ENCODE results near the gene ENO3. TPM values are rescaled to one million over a fixed set of nuclear protein-coding genes. Genes with fewer than 3 reads are reported as not detected.

ENO3 gene
- total RNA-seq, 1 experiment from 2014 or later = 29.0 TPM

DNA sequence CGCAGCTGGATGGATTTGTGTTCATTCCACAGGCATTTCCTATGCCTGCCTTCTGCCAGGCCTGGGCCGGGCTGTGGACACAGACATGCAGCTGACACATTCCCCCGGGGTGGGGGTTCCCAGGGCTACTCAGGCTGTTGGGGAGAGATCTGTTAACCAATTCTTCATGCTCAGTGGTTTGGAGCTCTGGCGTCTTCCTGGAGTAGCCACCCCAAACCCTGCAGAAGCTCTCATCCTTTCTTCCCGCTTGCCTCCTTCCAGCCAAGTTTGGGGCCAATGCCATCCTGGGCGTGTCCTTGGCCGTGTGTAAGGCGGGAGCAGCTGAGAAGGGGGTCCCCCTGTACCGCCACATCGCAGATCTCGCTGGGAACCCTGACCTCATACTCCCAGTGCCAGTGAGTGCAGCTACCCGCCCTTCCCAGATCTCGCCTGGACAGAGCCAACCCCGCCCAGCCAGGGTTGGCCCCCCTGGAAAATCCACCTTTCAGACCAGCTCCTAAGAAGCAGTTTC lies 2.6 kb downstream of the ENO3 start:
- POLR2A ChIA-PET (ENCODE audit: unreplicated experiment) = interaction anchor here (0.6 kb wide), 2 partner anchors 8 to 13 kb away, joined by 7 to 8 read pairs; no protein-coding TSS in a partner anchor
- BruUV-seq (replicated peaks) = no TSS peak
- Histone ChIP-seq H2AFZ (no peak overlapping the region), H3K9me2 (ENCODE audit: insufficient read depth) (no peaks in the 10 kb centered on the region), H3K27me3 (ENCODE audit: insufficient read depth, low read depth) (no peaks in the 10 kb centered on the region), H4K20me1 (ENCODE audit: insufficient read depth) (no peaks in the 10 kb centered on the region), H3K27ac (no peak overlapping the region), H3K79me2 (ENCODE audit: low read depth) (peaks cover 8% of the 10 kb centered on the region; the same call in 1 of the 2 replicates), H3K9me3 (ENCODE audit: insufficient read depth, low read depth) (no peaks in the 10 kb centered on the region), H3K4me3 (no peak overlapping the region), H3K4me2 (no peak overlapping the region), H3K4me1 (replicated peaks; ENCODE audit: insufficient read depth) (peaks cover 16% of the 10 kb centered on the region), H3F3A (ENCODE audit: insufficient read depth, low read depth) (peaks cover 38% of the 10 kb centered on the region), H3K36me3 (ENCODE audit: low read depth) (no peaks in the 10 kb centered on the region)
- TF ChIP-seq, protein P1, sequence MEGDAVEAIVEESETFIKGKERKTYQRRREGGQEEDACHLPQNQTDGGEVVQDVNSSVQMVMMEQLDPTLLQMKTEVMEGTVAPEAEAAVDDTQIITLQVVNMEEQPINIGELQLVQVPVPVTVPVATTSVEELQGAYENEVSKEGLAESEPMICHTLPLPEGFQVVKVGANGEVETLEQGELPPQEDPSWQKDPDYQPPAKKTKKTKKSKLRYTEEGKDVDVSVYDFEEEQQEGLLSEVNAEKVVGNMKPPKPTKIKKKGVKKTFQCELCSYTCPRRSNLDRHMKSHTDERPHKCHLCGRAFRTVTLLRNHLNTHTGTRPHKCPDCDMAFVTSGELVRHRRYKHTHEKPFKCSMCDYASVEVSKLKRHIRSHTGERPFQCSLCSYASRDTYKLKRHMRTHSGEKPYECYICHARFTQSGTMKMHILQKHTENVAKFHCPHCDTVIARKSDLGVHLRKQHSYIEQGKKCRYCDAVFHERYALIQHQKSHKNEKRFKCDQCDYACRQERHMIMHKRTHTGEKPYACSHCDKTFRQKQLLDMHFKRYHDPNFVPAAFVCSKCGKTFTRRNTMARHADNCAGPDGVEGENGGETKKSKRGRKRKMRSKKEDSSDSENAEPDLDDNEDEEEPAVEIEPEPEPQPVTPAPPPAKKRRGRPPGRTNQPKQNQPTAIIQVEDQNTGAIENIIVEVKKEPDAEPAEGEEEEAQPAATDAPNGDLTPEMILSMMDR (conservative IDR thresholded peaks at IDR 0.05) = no peak
- TF ChIP-seq EZH2 (IDR thresholded peaks at IDR 0.05; ENCODE audit: low read depth) = no peak
- intact Hi-C loops (cut with micrococcal nuclease; ENCODE audit: unreplicated experiment) = no loop called here
- CTCF ChIA-PET = interaction anchor here (0.6 kb wide), 1 partner anchor 13 kb away, joined by 3 read pairs; no protein-coding TSS in a partner anchor
- no peak for DNase-seq

DNA sequence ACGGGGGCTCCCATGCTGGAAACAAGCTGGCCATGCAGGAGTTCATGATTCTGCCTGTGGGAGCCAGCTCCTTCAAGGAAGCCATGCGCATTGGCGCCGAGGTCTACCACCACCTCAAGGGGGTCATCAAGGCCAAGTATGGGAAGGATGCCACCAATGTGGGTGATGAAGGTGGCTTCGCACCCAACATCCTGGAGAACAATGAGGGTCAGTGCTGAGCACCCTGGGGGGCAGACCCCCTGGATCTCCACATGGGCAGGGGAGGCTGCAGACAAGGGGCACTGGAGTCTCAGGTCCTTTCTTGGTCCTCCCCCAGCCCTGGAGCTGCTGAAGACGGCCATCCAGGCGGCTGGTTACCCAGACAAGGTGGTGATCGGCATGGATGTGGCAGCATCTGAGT lies 4.2 kb downstream of the ENO3 start:
- BruUV-seq (replicated peaks) = no TSS peak

DNA sequence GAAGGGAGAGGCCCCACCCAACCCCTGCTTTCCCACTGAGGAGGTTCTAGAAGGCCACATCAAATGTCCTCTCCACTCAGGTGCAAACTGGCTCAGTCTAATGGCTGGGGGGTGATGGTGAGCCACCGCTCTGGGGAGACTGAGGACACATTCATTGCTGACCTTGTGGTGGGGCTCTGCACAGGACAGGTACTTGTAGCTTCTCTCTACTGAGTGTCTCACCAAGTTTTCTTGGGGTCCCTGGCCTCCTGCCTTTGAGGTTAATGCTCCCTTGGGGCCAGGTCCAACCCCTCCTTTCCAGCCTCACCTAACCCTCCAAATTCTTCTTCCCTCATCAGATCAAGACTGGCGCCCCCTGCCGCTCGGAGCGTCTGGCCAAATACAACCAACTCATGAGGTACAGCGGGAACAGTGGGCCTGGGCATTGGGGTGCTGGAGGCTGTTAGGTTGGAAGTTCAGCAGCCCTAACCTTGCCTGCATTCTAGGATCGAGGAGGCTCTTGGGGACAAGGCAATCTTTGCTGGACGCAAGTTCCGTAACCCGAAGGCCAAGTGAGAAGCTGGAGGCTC lies 5.7 kb downstream of the ENO3 start:
- H3F3A ChIP-seq (ENCODE audit: insufficient read depth, low read depth) = peaks cover 16% of the 10 kb centered on the region; the same call in 1 of the 2 replicates
- no peaks in the 10 kb centered on the region for H3K79me2 ChIP-seq (ENCODE audit: low read depth)
- TF ChIP-seq EZH2 (IDR thresholded peaks at IDR 0.05; ENCODE audit: low read depth) = no peak
- TF ChIP-seq, protein P1 (conservative IDR thresholded peaks at IDR 0.05) = no peak
- H3K27me3 ChIP-seq (ENCODE audit: insufficient read depth, low read depth) = no peaks in the 10 kb centered on the region
- H3K9me3 ChIP-seq (ENCODE audit: insufficient read depth, low read depth) = no peaks in the 10 kb centered on the region
- ChIA-PET POLR2A (ENCODE audit: unreplicated experiment) (no interaction called here), CTCF (no interaction called here)
- BruUV-seq (replicated peaks) = no TSS peak
- H3K4me3 ChIP-seq = no peak overlapping the region
- no peaks in the 10 kb centered on the region for H3K36me3 ChIP-seq (ENCODE audit: low read depth)
- H3K4me1 ChIP-seq (replicated peaks; ENCODE audit: insufficient read depth) = peaks cover 4% of the 10 kb centered on the region
- intact Hi-C loops (cut with micrococcal nuclease; ENCODE audit: unreplicated experiment) = no loop called here
- no peaks in the 10 kb centered on the region for H3K9me2 ChIP-seq (ENCODE audit: insufficient read depth)
- no peaks in the 10 kb centered on the region for H4K20me1 ChIP-seq (ENCODE audit: insufficient read depth)
- H3K27ac ChIP-seq = no peak overlapping the region
- DNase-seq = peak in 1 of 2 experiments; percentile 25
- no peak overlapping the region for H2AFZ ChIP-seq
- no peak overlapping the region for H3K4me2 ChIP-seq

More for the DNA sequence above, 4.2 kb downstream of the ENO3 start:
- peaks cover 30% of the 10 kb centered on the region for H3F3A ChIP-seq (ENCODE audit: insufficient read depth, low read depth)
- H3K27ac ChIP-seq = no peak overlapping the region
- H3K79me2 ChIP-seq (ENCODE audit: low read depth) = peaks cover 8% of the 10 kb centered on the region; the same call in 1 of the 2 replicates
- TF ChIP-seq EZH2 (IDR thresholded peaks at IDR 0.05; ENCODE audit: low read depth) = no peak
- TF ChIP-seq, protein P1 (conservative IDR thresholded peaks at IDR 0.05) = no peak
- no peak overlapping the region for H2AFZ ChIP-seq
- POLR2A ChIA-PET (ENCODE audit: unreplicated experiment) = no interaction called here
- DNase-seq = peak in 1 of 2 experiments; percentile 6
- H3K36me3 ChIP-seq (ENCODE audit: low read depth) = no peaks in the 10 kb centered on the region
- no peak overlapping the region for H3K4me2 ChIP-seq
- no peaks in the 10 kb centered on the region for H3K27me3 ChIP-seq (ENCODE audit: insufficient read depth, low read depth)
- CTCF ChIA-PET = no interaction called here
- H3K4me1 ChIP-seq (replicated peaks; ENCODE audit: insufficient read depth) = peaks cover 16% of the 10 kb centered on the region
- H4K20me1 ChIP-seq (ENCODE audit: insufficient read depth) = no peaks in the 10 kb centered on the region
- intact Hi-C loops (cut with micrococcal nuclease; ENCODE audit: unreplicated experiment) = no loop called here
- no peaks in the 10 kb centered on the region for H3K9me2 ChIP-seq (ENCODE audit: insufficient read depth)
- no peaks in the 10 kb centered on the region for H3K9me3 ChIP-seq (ENCODE audit: insufficient read depth, low read depth)
- H3K4me3 ChIP-seq = no peak overlapping the region

Measured in PC-9 (cell line).